Measurements from ENCODE around the gene CST7. TPM values are rescaled to one million over a fixed set of nuclear protein-coding genes. Genes with fewer than 3 reads are reported as not detected.
"Not testable (repeated sequence)": the region's sequence is repeated elsewhere in the genome, so short reads cannot be mapped to it uniquely, and the experiment has no call there.

The CST7 gene
- total RNA-seq, 4 donors from 2014 or later = 4.2 to 4.7 (median 4.4) TPM; not detected in 1

DNA sequence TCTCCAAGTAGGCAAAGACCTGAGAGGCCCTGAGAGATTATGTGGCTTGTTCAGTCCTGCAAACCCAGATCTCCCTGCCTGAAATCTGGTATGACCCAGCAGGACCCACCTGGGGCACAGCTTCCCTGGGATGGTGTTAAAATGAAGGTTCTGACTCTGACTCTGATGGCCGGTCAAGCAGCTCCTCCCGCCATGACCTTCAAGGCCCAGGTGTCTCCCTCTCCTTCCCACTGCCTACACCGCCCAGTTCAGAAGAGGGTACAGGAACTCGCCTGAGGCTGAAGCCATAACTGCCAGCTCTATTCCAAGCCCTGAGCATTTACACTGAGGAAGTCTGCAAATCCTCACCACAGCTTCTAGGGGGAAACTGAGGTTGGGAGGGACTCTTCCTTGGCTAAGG is 5.9 kb upstream of the CST7 start:
- no peaks in the 10 kb centered on the region for H3K4me1 ChIP-seq
- no peak for DNase-seq
- H3K27ac ChIP-seq = no peak overlapping the region
- H3K36me3 ChIP-seq = no peaks in the 10 kb centered on the region
- H3K9me3 ChIP-seq = no peaks in the 10 kb centered on the region
- TF ChIP-seq POLR2A (IDR thresholded peaks at IDR 0.05) = no peak
- H3K4me3 ChIP-seq = no peak overlapping the region
- no peaks in the 10 kb centered on the region for H3K27me3 ChIP-seq

DNA sequence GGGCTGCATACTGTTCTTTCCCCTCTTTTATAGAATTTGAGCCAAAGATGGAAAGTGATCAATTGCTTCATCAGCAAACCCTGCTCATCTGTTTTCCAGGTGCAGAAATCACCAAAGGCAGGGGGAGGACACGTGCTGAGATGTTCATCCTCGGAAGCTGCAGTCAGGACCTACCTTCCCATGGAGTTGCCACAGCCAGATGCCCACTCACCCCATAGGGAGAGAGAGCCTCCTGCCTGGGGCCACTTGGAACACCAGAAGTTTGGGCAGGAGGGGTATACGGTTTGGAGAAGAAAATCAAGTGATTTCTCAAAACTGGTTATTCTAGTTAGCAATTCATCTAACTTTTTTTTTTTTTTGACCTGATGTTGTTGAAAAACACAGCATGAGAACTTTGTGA is 5.3 kb upstream of the CST7 start:
- no peak for DNase-seq
- TF ChIP-seq POLR2A (IDR thresholded peaks at IDR 0.05) = no peak
- TF ChIP-seq, protein P1, sequence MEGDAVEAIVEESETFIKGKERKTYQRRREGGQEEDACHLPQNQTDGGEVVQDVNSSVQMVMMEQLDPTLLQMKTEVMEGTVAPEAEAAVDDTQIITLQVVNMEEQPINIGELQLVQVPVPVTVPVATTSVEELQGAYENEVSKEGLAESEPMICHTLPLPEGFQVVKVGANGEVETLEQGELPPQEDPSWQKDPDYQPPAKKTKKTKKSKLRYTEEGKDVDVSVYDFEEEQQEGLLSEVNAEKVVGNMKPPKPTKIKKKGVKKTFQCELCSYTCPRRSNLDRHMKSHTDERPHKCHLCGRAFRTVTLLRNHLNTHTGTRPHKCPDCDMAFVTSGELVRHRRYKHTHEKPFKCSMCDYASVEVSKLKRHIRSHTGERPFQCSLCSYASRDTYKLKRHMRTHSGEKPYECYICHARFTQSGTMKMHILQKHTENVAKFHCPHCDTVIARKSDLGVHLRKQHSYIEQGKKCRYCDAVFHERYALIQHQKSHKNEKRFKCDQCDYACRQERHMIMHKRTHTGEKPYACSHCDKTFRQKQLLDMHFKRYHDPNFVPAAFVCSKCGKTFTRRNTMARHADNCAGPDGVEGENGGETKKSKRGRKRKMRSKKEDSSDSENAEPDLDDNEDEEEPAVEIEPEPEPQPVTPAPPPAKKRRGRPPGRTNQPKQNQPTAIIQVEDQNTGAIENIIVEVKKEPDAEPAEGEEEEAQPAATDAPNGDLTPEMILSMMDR (IDR thresholded peaks at IDR 0.05) = no peak
- Histone ChIP-seq H3K4me3 (no peak overlapping the region), H3K27me3 (no peaks in the 10 kb centered on the region), H3K27ac (no peak overlapping the region), H3K9me3 (no peaks in the 10 kb centered on the region), H3K36me3 (no peaks in the 10 kb centered on the region), H3K4me1 (no peaks in the 10 kb centered on the region)

DNA sequence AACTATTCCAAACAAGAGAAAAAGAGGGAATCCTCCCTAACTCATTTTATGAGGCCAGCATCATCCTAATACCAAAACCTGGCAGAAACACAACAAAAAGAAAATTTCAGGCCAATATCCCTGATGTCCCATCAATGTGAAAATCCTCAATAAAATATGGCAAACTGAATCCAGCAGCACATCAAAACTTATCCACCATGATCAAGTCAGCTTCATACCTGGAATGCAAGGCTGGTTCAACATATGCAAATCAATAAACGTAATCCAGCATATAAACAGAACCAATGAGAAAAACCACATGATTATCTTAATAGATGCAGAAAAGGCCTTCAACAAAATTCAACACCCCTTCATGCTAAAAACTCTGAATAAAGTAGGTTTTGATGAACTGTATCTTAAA is 2.7 kb upstream of the CST7 start:
- H3K36me3 ChIP-seq, H3K4me1 ChIP-seq: not testable (repeated sequence)

DNA sequence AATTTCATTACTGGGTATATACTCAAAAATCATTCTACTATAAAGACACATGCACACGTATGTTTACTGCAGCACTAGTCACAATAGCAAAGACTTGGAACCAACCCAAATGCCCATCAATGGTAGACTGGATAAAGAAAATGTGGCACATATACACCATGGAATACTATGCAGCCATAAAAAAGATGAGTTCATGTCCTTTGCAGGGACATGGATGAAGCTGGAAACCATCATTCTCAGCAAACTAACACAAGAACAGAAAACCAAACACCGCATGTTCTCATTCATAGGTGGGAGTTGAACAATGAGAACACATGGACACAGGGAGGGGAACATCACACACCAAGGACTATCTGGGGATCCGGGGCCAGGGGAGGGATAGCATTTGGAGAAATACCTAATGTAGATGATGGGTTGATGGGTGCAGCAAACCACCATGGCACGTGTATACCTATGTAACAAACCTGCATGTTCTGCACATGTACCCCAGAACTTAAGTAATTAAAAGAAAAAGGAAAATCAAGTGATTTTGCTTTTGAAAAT is 602 bp upstream of the CST7 start:
- not testable (repeated sequence) for H3K36me3 ChIP-seq, H3K4me3 ChIP-seq, H3K9me3 ChIP-seq, H3K4me1 ChIP-seq, DNase-seq, H3K27me3 ChIP-seq
- peak overlapping the region in 3 of 4 donors; percentile 31 to 74 (median 64) for H3K27ac ChIP-seq

More for the DNA sequence above, 2.7 kb upstream of the CST7 start:
- not testable (repeated sequence) for H3K4me3 ChIP-seq, H3K9me3 ChIP-seq, H3K27ac ChIP-seq, DNase-seq, H3K27me3 ChIP-seq

DNA sequence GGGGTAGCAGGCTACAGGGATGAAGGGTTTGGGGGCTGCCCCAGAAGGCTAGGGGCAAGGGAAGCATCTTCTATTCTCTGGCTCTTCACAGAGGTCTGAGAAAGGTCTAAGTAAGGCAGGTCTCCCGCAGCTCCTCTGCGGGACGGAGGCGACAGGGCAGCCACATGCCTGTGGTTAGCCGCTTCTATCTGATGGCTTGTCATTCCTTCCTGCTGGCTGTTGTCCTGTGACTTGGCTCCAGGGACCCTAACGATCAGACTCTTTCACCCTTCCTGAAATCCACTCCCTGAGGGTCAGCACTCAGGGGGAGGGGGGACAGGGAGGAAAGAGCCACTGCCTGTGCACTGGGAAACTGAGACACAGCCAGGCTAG is 673 bp downstream of the CST7 start:
- Histone ChIP-seq H3K9me3 (no peaks in the 10 kb centered on the region), H3K4me1 (peaks cover 0 to 3% (median 0%) of the 10 kb centered on the region in 4 donors), H3K4me3 (peak overlapping the region; percentile 32 to 51 (median 40)), H3K27me3 (no peaks in the 10 kb centered on the region), H3K36me3 (no peaks in the 10 kb centered on the region), H3K27ac (peak overlapping the region; percentile 74 to 90 (median 80))
- TF ChIP-seq, protein P1 (IDR thresholded peaks at IDR 0.05) = no peak
- no peak for TF ChIP-seq POLR2A (IDR thresholded peaks at IDR 0.05)
- peak in 1 of 3 donors; percentile 45 for DNase-seq

DNA sequence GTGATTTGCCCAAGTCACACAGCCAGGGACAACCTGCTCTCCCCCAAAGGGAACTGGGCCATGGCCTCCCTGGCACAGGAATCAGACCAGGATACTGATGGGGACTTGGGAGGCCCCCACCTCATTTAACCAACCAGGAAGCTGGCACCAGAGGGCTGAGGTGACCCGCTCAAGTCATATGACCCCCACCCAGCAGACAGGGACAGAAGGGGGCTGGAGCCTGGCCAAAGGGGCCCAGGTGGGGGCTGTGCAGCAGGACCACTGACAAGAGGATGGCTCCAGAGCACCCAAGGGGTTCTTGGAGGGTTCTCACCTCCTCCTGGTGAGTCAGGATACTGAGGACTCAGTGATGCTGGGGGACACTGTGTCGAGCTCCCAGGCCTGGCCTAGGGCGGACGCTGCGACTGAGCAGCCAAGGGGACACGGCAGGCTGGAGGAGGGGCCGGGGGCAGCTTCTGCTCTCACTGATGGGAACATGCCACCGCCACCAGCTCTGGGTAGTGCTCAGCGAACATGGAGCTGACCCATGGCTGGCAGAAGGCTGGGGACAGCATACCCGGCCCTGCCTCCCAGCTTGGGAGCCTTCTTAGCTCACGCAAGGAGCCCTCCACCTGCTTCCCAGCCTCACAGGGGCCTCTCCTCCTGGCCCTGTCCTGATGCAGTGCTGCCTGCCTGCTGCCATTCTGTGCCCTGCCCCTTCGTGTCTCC is 1.2 kb downstream of the CST7 start:
- no peak for TF ChIP-seq POLR2A (IDR thresholded peaks at IDR 0.05)
- TF ChIP-seq, protein P1 (IDR thresholded peaks at IDR 0.05) = no peak
- DNase-seq = peak in 2 of 3 donors; percentile 46 to 49
- Histone ChIP-seq H3K4me3 (peak overlapping the region; percentile 32 to 51 (median 40)), H3K9me3 (no peaks in the 10 kb centered on the region), H3K27ac (peak overlapping the region; percentile 74 to 90 (median 80)), H3K27me3 (no peaks in the 10 kb centered on the region), H3K4me1 (peaks cover 0 to 3% (median 0%) of the 10 kb centered on the region in 4 donors), H3K36me3 (no peaks in the 10 kb centered on the region)

DNA sequence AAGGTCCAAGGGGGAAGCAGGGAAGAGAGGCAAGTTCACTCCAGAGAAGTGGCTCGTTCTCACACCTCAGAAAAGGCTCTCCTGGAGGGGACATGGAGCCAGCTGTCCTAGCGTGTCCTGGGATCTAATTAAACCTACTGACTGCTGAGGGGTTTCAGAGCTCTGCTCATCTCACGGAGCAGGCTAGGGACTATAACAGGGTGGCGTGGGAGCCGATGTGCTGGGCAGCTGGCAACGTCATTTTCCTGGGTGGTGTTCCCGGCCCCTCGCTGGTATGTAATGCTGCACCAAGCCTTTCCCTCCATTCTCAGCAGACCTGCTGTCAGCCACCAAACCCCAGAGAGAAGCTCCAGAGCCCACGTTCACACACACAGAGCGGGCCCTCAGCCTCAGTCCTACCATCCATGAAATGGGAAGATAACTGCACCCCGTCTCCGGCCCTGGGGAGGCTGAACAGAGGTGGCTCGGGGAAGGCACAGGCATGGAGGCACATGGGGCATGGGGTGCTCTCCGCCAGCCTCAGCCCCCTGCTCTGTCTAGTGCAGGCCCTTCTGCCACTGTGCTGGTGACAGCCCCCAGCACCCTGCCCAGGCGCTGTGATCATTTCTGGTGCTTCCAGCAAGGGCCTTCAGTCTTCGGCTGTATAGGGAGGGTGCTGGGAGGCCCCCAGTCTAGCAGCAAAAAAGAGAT is 1.9 kb downstream of the CST7 start:
- peak in 2 of 3 donors; percentile 38 to 40 for DNase-seq
- H3K4me3 ChIP-seq = peak overlapping the region in 2 of 4 donors; percentile 32 to 46
- peaks cover 0 to 3% (median 0%) of the 10 kb centered on the region in 4 donors for H3K4me1 ChIP-seq

More for the DNA sequence above, 1.9 kb downstream of the CST7 start:
- no peaks in the 10 kb centered on the region for H3K36me3 ChIP-seq
- TF ChIP-seq, protein P1 (IDR thresholded peaks at IDR 0.05) = no peak
- no peak for TF ChIP-seq POLR2A (IDR thresholded peaks at IDR 0.05)
- H3K9me3 ChIP-seq = no peaks in the 10 kb centered on the region
- no peaks in the 10 kb centered on the region for H3K27me3 ChIP-seq
- H3K27ac ChIP-seq = peak overlapping the region in 3 of 4 donors; percentile 74 to 90 (median 78)
